ENCODE measurements around the gene CAMK2G.

The CAMK2G gene

GRCh38 chr10:73878365-73878764 lies 4.0 kb upstream of the CAMK2G start:
- DNase-seq = no peak

- no peak for DNase-seq
Observed at GRCh38 chr10:73877533-73878160, 3.3 kb upstream of the CAMK2G start.

GRCh38 chr10:73876971-73877370 lies 2.6 kb upstream of the CAMK2G start:
- DNase-seq = no peak

- DNase-seq = no peak
Observed at GRCh38 chr10:73876566-73876965, 2.2 kb upstream of the CAMK2G start.

GRCh38 chr10:73876157-73876556 lies 1.8 kb upstream of the CAMK2G start:
- DNase-seq = no peak

- no peak for DNase-seq
Observed at GRCh38 chr10:73875139-73875475, 752 bp upstream of the CAMK2G start.

- no peak for DNase-seq
Observed at GRCh38 chr10:73873838-73874215, 528 bp downstream of the CAMK2G start.

- DNase-seq = no peak
Observed at GRCh38 chr10:73873142-73873837, 1.1 kb downstream of the CAMK2G start.

- DNase-seq = no peak
Observed at GRCh38 chr10:73872190-73872710, 2.1 kb downstream of the CAMK2G start.

- no peak for DNase-seq
Observed at GRCh38 chr10:73871295-73872189, 2.8 kb downstream of the CAMK2G start.

GRCh38 chr10:73868655-73869195 lies 5.6 kb downstream of the CAMK2G start:
- no peak for DNase-seq

GRCh38 chr10:73867871-73868631 lies 6.3 kb downstream of the CAMK2G start:
- no peak for DNase-seq

GRCh38 chr10:73867126-73867807 lies 7.1 kb downstream of the CAMK2G start:
- DNase-seq = no peak

GRCh38 chr10:73866621-73867020 lies 7.7 kb downstream of the CAMK2G start:
- DNase-seq = no peak

- no peak for DNase-seq
Observed at GRCh38 chr10:73865459-73866442, 8.6 kb downstream of the CAMK2G start.

GRCh38 chr10:73865107-73865458 lies 9.3 kb downstream of the CAMK2G start:
- DNase-seq = no peak

- DNase-seq = no peak
Observed at GRCh38 chr10:73864229-73864628, 10.1 kb downstream of the CAMK2G start.

- no peak for DNase-seq
Observed at GRCh38 chr10:73863039-73863817, 11.1 kb downstream of the CAMK2G start.

GRCh38 chr10:73862011-73862410 lies 12.3 kb downstream of the CAMK2G start:
- no peak for DNase-seq

Data from NCI-H1436 (cell line).